ENCODE measurements around the gene ERN1.

DNA sequence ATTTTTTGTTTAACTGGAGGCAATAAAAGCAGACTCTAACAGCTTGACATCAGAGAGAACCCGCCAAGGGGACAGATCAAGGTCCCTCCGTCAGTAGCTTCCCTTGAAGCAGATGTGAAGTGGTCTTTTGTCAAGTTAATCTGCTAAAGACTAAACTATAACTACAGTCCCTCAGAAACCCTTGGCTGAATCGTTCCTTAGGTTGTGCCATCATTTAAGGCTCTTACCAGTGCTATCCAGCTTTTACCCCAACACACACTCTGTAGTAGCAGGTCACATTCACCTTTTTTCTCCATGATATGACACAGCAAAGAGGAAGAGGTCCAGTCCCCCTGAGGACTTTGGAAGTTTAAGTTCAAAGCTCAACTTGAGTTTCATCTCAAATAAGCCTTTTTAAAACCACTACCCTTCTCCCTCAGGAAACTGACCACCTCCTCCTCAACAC, 49.7 kb downstream of the ERN1 start:
- TF ChIP-seq, protein P1, sequence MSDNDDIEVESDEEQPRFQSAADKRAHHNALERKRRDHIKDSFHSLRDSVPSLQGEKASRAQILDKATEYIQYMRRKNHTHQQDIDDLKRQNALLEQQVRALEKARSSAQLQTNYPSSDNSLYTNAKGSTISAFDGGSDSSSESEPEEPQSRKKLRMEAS (IDR thresholded peaks at IDR 0.05; ENCODE audit: insufficient read depth, insufficient read length): no peak
- TF ChIP-seq, protein P2, sequence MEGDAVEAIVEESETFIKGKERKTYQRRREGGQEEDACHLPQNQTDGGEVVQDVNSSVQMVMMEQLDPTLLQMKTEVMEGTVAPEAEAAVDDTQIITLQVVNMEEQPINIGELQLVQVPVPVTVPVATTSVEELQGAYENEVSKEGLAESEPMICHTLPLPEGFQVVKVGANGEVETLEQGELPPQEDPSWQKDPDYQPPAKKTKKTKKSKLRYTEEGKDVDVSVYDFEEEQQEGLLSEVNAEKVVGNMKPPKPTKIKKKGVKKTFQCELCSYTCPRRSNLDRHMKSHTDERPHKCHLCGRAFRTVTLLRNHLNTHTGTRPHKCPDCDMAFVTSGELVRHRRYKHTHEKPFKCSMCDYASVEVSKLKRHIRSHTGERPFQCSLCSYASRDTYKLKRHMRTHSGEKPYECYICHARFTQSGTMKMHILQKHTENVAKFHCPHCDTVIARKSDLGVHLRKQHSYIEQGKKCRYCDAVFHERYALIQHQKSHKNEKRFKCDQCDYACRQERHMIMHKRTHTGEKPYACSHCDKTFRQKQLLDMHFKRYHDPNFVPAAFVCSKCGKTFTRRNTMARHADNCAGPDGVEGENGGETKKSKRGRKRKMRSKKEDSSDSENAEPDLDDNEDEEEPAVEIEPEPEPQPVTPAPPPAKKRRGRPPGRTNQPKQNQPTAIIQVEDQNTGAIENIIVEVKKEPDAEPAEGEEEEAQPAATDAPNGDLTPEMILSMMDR (IDR thresholded peaks at IDR 0.05; ENCODE audit: extremely low read depth in 1 of 2, insufficient read depth in 1 of 2, low read depth in 1 of 2, low read length in 2 of 2): no peak
- no peak for TF ChIP-seq FOS (IDR thresholded peaks at IDR 0.05; ENCODE audit: borderline replicate concordance, insufficient read depth, low read length)
